HCT116 (cell line): ENCODE data around the gene AMBRA1. TPM values are rescaled to one million over a fixed set of nuclear protein-coding genes. Genes with fewer than 3 reads are reported as not detected.

ENCODE experiments used
- ATAC-seq: fragments of 200-7000 bp; cut with Tn5 transposase; 2 replicates; pipeline ENCODE4 v1.9.1; 2020; ENCODE audit warnings: mild to moderate bottlenecking, moderate library complexity
- BruUV-seq: library from RNA; stranded (reverse); fragments of 400-500 nt; replicated peaks from 2 replicates; lab custom pipeline; 2021; lab: Mats Ljungman, UMichigan
- CTCF ChIA-PET: fragments of 300-600 bp; sonication (Branson Sonifier 250); formaldehyde crosslinking; loops from one replicate; lab custom pipeline; 2021; ENCODE audit warnings: antibody characterized with exemption; lab: Charles Lee
- POLR2A ChIA-PET: fragments of 300-600, 350-600 bp; sonication (Branson Sonifier 250); formaldehyde crosslinking; loops from one replicate; lab custom pipeline; 2021; ENCODE audit warnings: antibody characterized with exemption; lab: Charles Lee
- RAD21 ChIA-PET, 2 experiments: fragments of 300-600 bp; sonication (Branson Sonifier 250); formaldehyde crosslinking; loops; one replicate each; lab custom pipeline; 2023; ENCODE audit warnings: low total read pairs in 2 of 2; ENCODE audit not compliant: uncharacterized antibody in 2 of 2, unreplicated experiment in 2 of 2, low non-redundant PET in 1 of 2; lab: Charles Lee
- DNase-seq: peaks from one replicate; pipeline ENCODE4 v3.0.0-alpha.2; 2010; ENCODE audit warnings: low read depth, low spot score
- H2AFZ ChIP-seq: fragments of 200-600 bp; shearing (Covaris generic), sonication (generic); 2 replicates; pipeline ENCODE4 v1.6.1; 2017; ENCODE audit warnings: low read depth, mixed run types, mixed read lengths, antibody characterized with exemption, low read length; ENCODE audit not compliant: poor library complexity, severe bottlenecking
- H3K27ac ChIP-seq: 2 replicates; pipeline ENCODE4 v1.5.1; 2012; ENCODE audit warnings: low read depth, low read length
- H3K27me3 ChIP-seq: fragments of 200-600 bp; sonication (generic); 2 replicates; pipeline ENCODE4 v1.6.1; 2016; ENCODE audit warnings: mixed run types, low read length, mixed read lengths; ENCODE audit not compliant: insufficient read depth
- H3K36me3 ChIP-seq, 2 experiments: fragments of 200-500 bp in 1 of 2; fragments of 200-600 bp in 1 of 2; sonication (Bioruptor generic) in 1 of 2; sonication (generic) in 1 of 2; 2 replicates each; pipeline versions ENCODE4 v1.5.1 to v1.6.1; 2014 to 2016; ENCODE audit warnings: low read length in 2 of 2, inconsistent platforms in 1 of 2, mixed read lengths in 1 of 2, mixed run types in 1 of 2; ENCODE audit not compliant: insufficient read depth in 2 of 2, control insufficient read depth in 1 of 2
- H3K4me1 ChIP-seq, 2 experiments: fragments of 200-600 bp in 1 of 2; sonication (generic) in 1 of 2; 2 replicates each; pipeline versions ENCODE4 v1.5.1 to v1.6.1; 2012 to 2017; ENCODE audit warnings: low read length in 2 of 2, inconsistent platforms in 1 of 2, mild to moderate bottlenecking in 1 of 2, mixed read lengths in 1 of 2, mixed run types in 1 of 2, moderate library complexity in 1 of 2; ENCODE audit not compliant: insufficient read depth in 2 of 2, control insufficient read depth in 1 of 2
- H3K4me2 ChIP-seq: fragments of 200-600 bp; sonication (generic); 2 replicates; pipeline ENCODE4 v1.6.1; 2017; ENCODE audit warnings: mixed run types, low read length, mixed read lengths
- H3K4me3 ChIP-seq, 2 experiments: fragments of 200-600 bp in 1 of 2; sonication (generic) in 1 of 2; replicated peaks in 1 of 2; 2 replicates each; pipeline ENCODE4 v1.5.1; 2011 to 2016; ENCODE audit warnings: low read length in 2 of 2, control low read depth in 1 of 2, low read depth in 1 of 2, mild to moderate bottlenecking in 1 of 2, mixed read lengths in 1 of 2, mixed run types in 1 of 2
- H3K79me2 ChIP-seq: fragments of 200-600 bp; sonication (generic); 2 replicates; pipeline ENCODE4 v1.6.1; 2017; ENCODE audit warnings: mild to moderate bottlenecking, mixed run types, low read length, moderate library complexity, mixed read lengths; ENCODE audit not compliant: insufficient read depth
- H3K9ac ChIP-seq: fragments of 200-600 bp; sonication (generic); 2 replicates; pipeline ENCODE4 v1.6.1; 2016; ENCODE audit warnings: low read length, mixed read lengths
- H3K9me2 ChIP-seq: fragments of 200-600 bp; sonication (generic), shearing (Covaris generic); 2 replicates; pipeline ENCODE4 v1.6.1; 2017; ENCODE audit warnings: mixed run types, mild to moderate bottlenecking, moderate library complexity; ENCODE audit not compliant: insufficient read depth
- H3K9me3 ChIP-seq, 2 experiments: fragments of 200-500 bp in 1 of 2; fragments of 200-600 bp in 1 of 2; sonication (Bioruptor generic) in 1 of 2; sonication (generic) in 1 of 2; 2 replicates each; pipeline ENCODE4 v1.6.1; 2014 to 2017; ENCODE audit warnings: low read length in 2 of 2, mixed read lengths in 2 of 2, inconsistent platforms in 1 of 2, low read depth in 1 of 2, mild to moderate bottlenecking in 1 of 2, mixed run types in 1 of 2, moderate library complexity in 1 of 2; ENCODE audit not compliant: control insufficient read depth in 1 of 2, insufficient read depth in 1 of 2
- H4K20me1 ChIP-seq: fragments of 200-600 bp; sonication (generic), shearing (Covaris generic); 2 replicates; pipeline ENCODE4 v1.6.1; 2017; ENCODE audit warnings: mixed run types, mild to moderate bottlenecking, moderate library complexity; ENCODE audit not compliant: insufficient read depth
- CBX3 ChIP-seq: IDR thresholded peaks from 2 replicates; pipeline ENCODE4 v1.6.1; 2012; ENCODE audit warnings: low read depth
- EGR1 ChIP-seq: IDR thresholded peaks from 2 replicates; pipeline ENCODE4 v1.6.1; 2012; ENCODE audit warnings: low read depth
- EZH2 ChIP-seq: fragments of 200-600 bp; sonication (generic); IDR thresholded peaks from 2 replicates; pipeline ENCODE4 v1.6.1; 2017; ENCODE audit warnings: antibody characterized with exemption, mixed run types
- EZH2phosphoT487 ChIP-seq: fragments of 200-600 bp; IDR thresholded peaks from 2 replicates; pipeline ENCODE4 v1.6.1; 2018; ENCODE audit warnings: antibody characterized with exemption, borderline replicate concordance
- FOSL1 ChIP-seq: IDR thresholded peaks from 2 replicates; pipeline ENCODE4 v1.6.1; 2012; ENCODE audit warnings: low read depth
- JUND ChIP-seq: IDR thresholded peaks from 2 replicates; pipeline ENCODE4 v1.6.1; 2012
- POLR2AphosphoS5 ChIP-seq: IDR thresholded peaks from 2 replicates; pipeline ENCODE4 v1.6.1; 2011; ENCODE audit warnings: mild to moderate bottlenecking, low read depth, low read length, moderate library complexity
- RAD21 ChIP-seq: IDR thresholded peaks from 2 replicates; pipeline ENCODE4 v1.6.1; 2012; ENCODE audit warnings: low read depth, mild to moderate bottlenecking
- SIN3A ChIP-seq: IDR thresholded peaks from 2 replicates; pipeline ENCODE4 v1.6.1; 2012; ENCODE audit warnings: low read depth
- SP1 ChIP-seq: IDR thresholded peaks from 2 replicates; pipeline ENCODE4 v1.6.1; 2012; ENCODE audit warnings: low read depth
- SRF ChIP-seq: IDR thresholded peaks from 2 replicates; pipeline ENCODE4 v1.6.1; 2012; ENCODE audit warnings: low read depth
- TCF7L2 ChIP-seq: IDR thresholded peaks from 2 replicates; pipeline ENCODE4 v1.7.0; 2011; ENCODE audit warnings: borderline replicate concordance, inconsistent platforms; ENCODE audit not compliant: insufficient read depth, insufficient read length; ENCODE audit errors: extremely low read depth
- YY1 ChIP-seq: IDR thresholded peaks from 2 replicates; pipeline ENCODE4 v1.6.1; 2011; ENCODE audit warnings: low read length, low read depth, moderate library complexity, mild to moderate bottlenecking; ENCODE audit not compliant: insufficient replicate concordance; ENCODE audit errors: extremely low read depth
- ZFX ChIP-seq: fragments of 450-650 bp; IDR thresholded peaks from 2 replicates; pipeline ENCODE4 v1.6.1; 2017
- ZNF274 ChIP-seq: fragments of 200-500 bp; sonication (Bioruptor generic); IDR thresholded peaks from 2 replicates; pipeline ENCODE4 v1.6.1; 2014; ENCODE audit warnings: mild to moderate bottlenecking, low read depth, low read length, inconsistent platforms
- intact Hi-C: fragments of 100-400 bp; cut with micrococcal nuclease; formaldehyde crosslinking; loops from 2 replicates; pipeline ENCODE4 v1.10.0; 2022
- total RNA-seq: library from RNA; stranded (reverse); gene quantifications from one replicate; pipeline ENCODE4 v1.2.1, GENCODE V29; 2021; ENCODE audit not compliant: unreplicated experiment
- TF ChIP-seq, protein P1 (sequence below): IDR thresholded peaks from 2 replicates; pipeline ENCODE4 v1.6.1; 2012
- TF ChIP-seq, protein P2 (sequence below): IDR thresholded peaks from 2 replicates; pipeline ENCODE4 v1.6.1; 2011; ENCODE audit warnings: mild to moderate bottlenecking, low read length, moderate library complexity; ENCODE audit not compliant: insufficient replicate concordance; ENCODE audit errors: extremely low read depth
- TF ChIP-seq, protein P3 (sequence below): IDR thresholded peaks from 2 replicates; pipeline ENCODE4 v1.6.1; 2012
- TF ChIP-seq, protein P4 (sequence below), 3 experiments: fragments of 200-600 bp in 1 of 3; sonication (generic) in 1 of 3; IDR thresholded peaks in 2 of 3; conservative IDR thresholded peaks in 1 of 3; 2 replicates each; pipeline ENCODE4 v1.5.1; 2012 to 2017; ENCODE audit warnings: low read depth in 2 of 3, low read length in 2 of 3, antibody characterized with exemption in 1 of 3, borderline replicate concordance in 1 of 3, control low read depth in 1 of 3, mild to moderate bottlenecking in 1 of 3, mixed read lengths in 1 of 3, mixed run types in 1 of 3, moderate library complexity in 1 of 3; ENCODE audit not compliant: insufficient read depth in 1 of 3
- TF ChIP-seq, protein P5 (sequence below): IDR thresholded peaks from 2 replicates; pipeline ENCODE4 v1.6.1; 2012; ENCODE audit warnings: low read depth

The AMBRA1 gene
- total RNA-seq, 1 experiment from 2014 or later = 22.7 TPM

DNA sequence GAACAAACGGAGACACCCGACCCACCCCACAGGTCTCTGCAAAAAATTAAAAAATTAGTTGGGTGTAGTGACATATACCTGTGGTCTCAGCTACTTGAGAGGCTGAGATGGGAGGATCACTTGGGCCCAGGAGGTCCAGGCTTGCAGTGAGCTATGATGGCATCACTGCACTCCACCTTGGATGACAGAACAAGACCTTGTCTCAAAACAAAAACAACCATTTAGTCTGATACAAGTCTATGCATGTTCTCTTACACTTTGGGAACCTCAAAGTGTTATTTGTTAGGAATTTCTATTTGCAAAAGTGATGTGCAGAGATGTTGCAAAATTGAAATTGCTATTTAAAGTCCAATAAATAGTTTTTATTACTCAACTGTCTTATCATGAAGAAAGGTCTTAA, 37.9 kb upstream of the AMBRA1 start:
- TF ChIP-seq, protein P1, sequence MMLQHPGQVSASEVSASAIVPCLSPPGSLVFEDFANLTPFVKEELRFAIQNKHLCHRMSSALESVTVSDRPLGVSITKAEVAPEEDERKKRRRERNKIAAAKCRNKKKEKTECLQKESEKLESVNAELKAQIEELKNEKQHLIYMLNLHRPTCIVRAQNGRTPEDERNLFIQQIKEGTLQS = no peak
- no peak for TF ChIP-seq YY1
- TF ChIP-seq EZH2phosphoT487 = no peak
- no peak for TF ChIP-seq SP1
- no peak for TF ChIP-seq EZH2
- no peak for TF ChIP-seq POLR2AphosphoS5
- no peak for TF ChIP-seq ZFX
- TF ChIP-seq EGR1 = no peak
- no peak for TF ChIP-seq ZNF274
- TF ChIP-seq JUND = no peak
- TF ChIP-seq, protein P2, sequence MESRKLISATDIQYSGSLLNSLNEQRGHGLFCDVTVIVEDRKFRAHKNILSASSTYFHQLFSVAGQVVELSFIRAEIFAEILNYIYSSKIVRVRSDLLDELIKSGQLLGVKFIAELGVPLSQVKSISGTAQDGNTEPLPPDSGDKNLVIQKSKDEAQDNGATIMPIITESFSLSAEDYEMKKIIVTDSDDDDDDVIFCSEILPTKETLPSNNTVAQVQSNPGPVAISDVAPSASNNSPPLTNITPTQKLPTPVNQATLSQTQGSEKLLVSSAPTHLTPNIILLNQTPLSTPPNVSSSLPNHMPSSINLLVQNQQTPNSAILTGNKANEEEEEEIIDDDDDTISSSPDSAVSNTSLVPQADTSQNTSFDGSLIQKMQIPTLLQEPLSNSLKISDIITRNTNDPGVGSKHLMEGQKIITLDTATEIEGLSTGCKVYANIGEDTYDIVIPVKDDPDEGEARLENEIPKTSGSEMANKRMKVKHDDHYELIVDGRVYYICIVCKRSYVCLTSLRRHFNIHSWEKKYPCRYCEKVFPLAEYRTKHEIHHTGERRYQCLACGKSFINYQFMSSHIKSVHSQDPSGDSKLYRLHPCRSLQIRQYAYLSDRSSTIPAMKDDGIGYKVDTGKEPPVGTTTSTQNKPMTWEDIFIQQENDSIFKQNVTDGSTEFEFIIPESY = no peak
- no peak for TF ChIP-seq SIN3A
- TF ChIP-seq, protein P3, sequence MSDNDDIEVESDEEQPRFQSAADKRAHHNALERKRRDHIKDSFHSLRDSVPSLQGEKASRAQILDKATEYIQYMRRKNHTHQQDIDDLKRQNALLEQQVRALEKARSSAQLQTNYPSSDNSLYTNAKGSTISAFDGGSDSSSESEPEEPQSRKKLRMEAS = no peak
- no peak for TF ChIP-seq TCF7L2
- no peak for TF ChIP-seq FOSL1
- TF ChIP-seq, protein P4, sequence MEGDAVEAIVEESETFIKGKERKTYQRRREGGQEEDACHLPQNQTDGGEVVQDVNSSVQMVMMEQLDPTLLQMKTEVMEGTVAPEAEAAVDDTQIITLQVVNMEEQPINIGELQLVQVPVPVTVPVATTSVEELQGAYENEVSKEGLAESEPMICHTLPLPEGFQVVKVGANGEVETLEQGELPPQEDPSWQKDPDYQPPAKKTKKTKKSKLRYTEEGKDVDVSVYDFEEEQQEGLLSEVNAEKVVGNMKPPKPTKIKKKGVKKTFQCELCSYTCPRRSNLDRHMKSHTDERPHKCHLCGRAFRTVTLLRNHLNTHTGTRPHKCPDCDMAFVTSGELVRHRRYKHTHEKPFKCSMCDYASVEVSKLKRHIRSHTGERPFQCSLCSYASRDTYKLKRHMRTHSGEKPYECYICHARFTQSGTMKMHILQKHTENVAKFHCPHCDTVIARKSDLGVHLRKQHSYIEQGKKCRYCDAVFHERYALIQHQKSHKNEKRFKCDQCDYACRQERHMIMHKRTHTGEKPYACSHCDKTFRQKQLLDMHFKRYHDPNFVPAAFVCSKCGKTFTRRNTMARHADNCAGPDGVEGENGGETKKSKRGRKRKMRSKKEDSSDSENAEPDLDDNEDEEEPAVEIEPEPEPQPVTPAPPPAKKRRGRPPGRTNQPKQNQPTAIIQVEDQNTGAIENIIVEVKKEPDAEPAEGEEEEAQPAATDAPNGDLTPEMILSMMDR (IDR thresholded peaks at IDR 0.05 in 2 of 3, conservative IDR thresholded peaks at IDR 0.05 in 1 of 3; ENCODE audit: borderline replicate concordance in 1 of 3, insufficient read depth in 1 of 3, low read depth in 2 of 3, low read length in 2 of 3) = no peak
- TF ChIP-seq RAD21 = no peak
- TF ChIP-seq CBX3 = no peak
- no peak for TF ChIP-seq SRF
- TF ChIP-seq, protein P5, sequence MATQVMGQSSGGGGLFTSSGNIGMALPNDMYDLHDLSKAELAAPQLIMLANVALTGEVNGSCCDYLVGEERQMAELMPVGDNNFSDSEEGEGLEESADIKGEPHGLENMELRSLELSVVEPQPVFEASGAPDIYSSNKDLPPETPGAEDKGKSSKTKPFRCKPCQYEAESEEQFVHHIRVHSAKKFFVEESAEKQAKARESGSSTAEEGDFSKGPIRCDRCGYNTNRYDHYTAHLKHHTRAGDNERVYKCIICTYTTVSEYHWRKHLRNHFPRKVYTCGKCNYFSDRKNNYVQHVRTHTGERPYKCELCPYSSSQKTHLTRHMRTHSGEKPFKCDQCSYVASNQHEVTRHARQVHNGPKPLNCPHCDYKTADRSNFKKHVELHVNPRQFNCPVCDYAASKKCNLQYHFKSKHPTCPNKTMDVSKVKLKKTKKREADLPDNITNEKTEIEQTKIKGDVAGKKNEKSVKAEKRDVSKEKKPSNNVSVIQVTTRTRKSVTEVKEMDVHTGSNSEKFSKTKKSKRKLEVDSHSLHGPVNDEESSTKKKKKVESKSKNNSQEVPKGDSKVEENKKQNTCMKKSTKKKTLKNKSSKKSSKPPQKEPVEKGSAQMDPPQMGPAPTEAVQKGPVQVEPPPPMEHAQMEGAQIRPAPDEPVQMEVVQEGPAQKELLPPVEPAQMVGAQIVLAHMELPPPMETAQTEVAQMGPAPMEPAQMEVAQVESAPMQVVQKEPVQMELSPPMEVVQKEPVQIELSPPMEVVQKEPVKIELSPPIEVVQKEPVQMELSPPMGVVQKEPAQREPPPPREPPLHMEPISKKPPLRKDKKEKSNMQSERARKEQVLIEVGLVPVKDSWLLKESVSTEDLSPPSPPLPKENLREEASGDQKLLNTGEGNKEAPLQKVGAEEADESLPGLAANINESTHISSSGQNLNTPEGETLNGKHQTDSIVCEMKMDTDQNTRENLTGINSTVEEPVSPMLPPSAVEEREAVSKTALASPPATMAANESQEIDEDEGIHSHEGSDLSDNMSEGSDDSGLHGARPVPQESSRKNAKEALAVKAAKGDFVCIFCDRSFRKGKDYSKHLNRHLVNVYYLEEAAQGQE = no peak
- TF ChIP-seq, all 23 proteins: peak for 0
- no peaks in the 10 kb centered on the region; the same call in none of the 2 replicates for H3K79me2 ChIP-seq
- H2AFZ ChIP-seq = no peak overlapping the region
- RAD21 ChIA-PET = no interaction called here
- H3K9ac ChIP-seq = no peak overlapping the region
- no peaks in the 10 kb centered on the region for H3K9me3 ChIP-seq
- DNase-seq (no peak), ATAC-seq (no peak)
- POLR2A ChIA-PET = no interaction called here
- intact Hi-C loops = no loop called here
- no peak overlapping the region for H3K4me2 ChIP-seq
- no peak overlapping the region for H3K4me3 ChIP-seq
- peaks cover 0 to 5% of the 10 kb centered on the region in 2 experiments; a peak in 2 of 4 replicates for H3K36me3 ChIP-seq
- no peaks in the 10 kb centered on the region for H4K20me1 ChIP-seq
- BruUV-seq = no TSS peak
- H3K27me3 ChIP-seq = no peaks in the 10 kb centered on the region
- peaks cover 6 to 8% of the 10 kb centered on the region in 2 experiments; a peak in 3 of 4 replicates for H3K4me1 ChIP-seq
- no peaks in the 10 kb centered on the region for H3K9me2 ChIP-seq
- CTCF ChIA-PET = no interaction called here
- H3K27ac ChIP-seq = no peak overlapping the region
